ENCODE results near the gene GFRA3.
"Not testable (repeated sequence)": the region's sequence is repeated elsewhere in the genome, so short reads cannot be mapped to it uniquely, and the experiment has no call there.

The GFRA3 gene

GRCh38 chr5:138274189-138274853, at the start of gene GFRA3:
Gene GFRA3 (minus strand): TSS chr5:138274621. CDS start chr5:138274424, 197 bp downstream.
- DNase-seq = peak; percentile 69

- not testable (repeated sequence) for DNase-seq
Observed at GRCh38 chr5:138318211-138318610, 43.8 kb upstream of the GFRA3 start.

GRCh38 chr5:138316355-138316754, 41.9 kb upstream of the GFRA3 start:
- DNase-seq = peak; percentile 55

GRCh38 chr5:138315751-138316278, 41.4 kb upstream of the GFRA3 start:
- no peak for DNase-seq

GRCh38 chr5:138305797-138306196, 31.4 kb upstream of the GFRA3 start:
- DNase-seq = no peak

GRCh38 chr5:138303372-138303771, 29.0 kb upstream of the GFRA3 start:
- DNase-seq = peak; percentile 76

GRCh38 chr5:138289296-138289695, 14.9 kb upstream of the GFRA3 start:
- no peak for DNase-seq

- DNase-seq = no peak
Observed at GRCh38 chr5:138287246-138287645, 12.8 kb upstream of the GFRA3 start.

- DNase-seq = peak; percentile 88
Observed at GRCh38 chr5:138282920-138283742, 8.7 kb upstream of the GFRA3 start.

- no peak for DNase-seq
Observed at GRCh38 chr5:138280915-138281314, 6.5 kb upstream of the GFRA3 start.

GRCh38 chr5:138276402-138277054, 2.1 kb upstream of the GFRA3 start:
- DNase-seq = no peak

GRCh38 chr5:138275895-138276294, 1.5 kb upstream of the GFRA3 start:
- DNase-seq = no peak

- no peak for DNase-seq
Observed at GRCh38 chr5:138275379-138275782, 960 bp upstream of the GFRA3 start.

- DNase-seq = no peak
Observed at GRCh38 chr5:138273834-138274188, 610 bp downstream of the GFRA3 start.

GRCh38 chr5:138272681-138273080, 1.7 kb downstream of the GFRA3 start:
- DNase-seq = no peak

- no peak for DNase-seq
Observed at GRCh38 chr5:138271281-138271680, 3.1 kb downstream of the GFRA3 start.

- DNase-seq = no peak
Observed at GRCh38 chr5:138264183-138264582, 10.2 kb downstream of the GFRA3 start.

- no peak for DNase-seq
Observed at GRCh38 chr5:138263581-138263980, 10.8 kb downstream of the GFRA3 start.

- no peak for DNase-seq
Observed at GRCh38 chr5:138258704-138259292, 15.6 kb downstream of the GFRA3 start.

GRCh38 chr5:138257583-138257982, 16.8 kb downstream of the GFRA3 start:
- no peak for DNase-seq

GRCh38 chr5:138252944-138253343, 21.5 kb downstream of the GFRA3 start:
- no peak for DNase-seq

- DNase-seq = not testable (repeated sequence)
Observed at GRCh38 chr5:138247800-138248199, 26.6 kb downstream of the GFRA3 start.

- no peak for DNase-seq
Observed at GRCh38 chr5:138246822-138247221, 27.6 kb downstream of the GFRA3 start.
